K562 (cell line): ENCODE results near the gene P2RX1. TPM values are rescaled to one million over a fixed set of nuclear protein-coding genes. Genes with fewer than 3 reads are reported as not detected.

ENCODE experiments used
- ATAC-seq: fragments of 200-7000 bp; cut with Tn5 transposase; 3 replicates; pipeline ENCODE4 v1.9.1; 2020; ENCODE audit warnings: moderate library complexity
- BruUV-seq: library from RNA; stranded (reverse); fragments of 400-500 nt; replicated peaks from 2 replicates; lab custom pipeline; 2021; lab: Mats Ljungman, UMichigan
- CTCF ChIA-PET: fragments of 300-600 bp; formaldehyde crosslinking; extraction: SDS; loops from one replicate; lab custom pipeline; 2021; ENCODE audit warnings: low intra/inter-chr PET ratio; lab: Yijun Ruan, JAX
- POLR2A ChIA-PET: fragments of 300-600, 350-650 bp; sonication (Branson Sonifier 250); formaldehyde crosslinking; extraction: SDS; loops from one replicate; lab custom pipeline; 2021; ENCODE audit warnings: antibody characterized with exemption, inconsistent platforms; lab: Yijun Ruan, JAX
- DNase-seq, 4 experiments: peaks; one replicate each; pipeline versions ENCODE4 v3.0.0 to v3.0.0-alpha.2; 2011 to 2018; ENCODE audit warnings: low spot score in 3 of 4, mixed read lengths in 3 of 4; ENCODE audit errors: extremely low read depth in 1 of 4
- FAIRE-seq: peaks from 2 replicates; lab custom pipeline; 2011; peaks lifted over from hg19 to GRCh38; lab: Jason Lieb, UNC
- H2AFZ ChIP-seq: 2 replicates; pipeline ENCODE4 v1.6.0; 2011; ENCODE audit warnings: low read depth, low read length, control low read depth, inconsistent platforms
- H3K27ac ChIP-seq: fragments of 200-600 bp; 3 replicates; pipeline ENCODE4 v1.8.0; 2011; ENCODE audit warnings: low read depth, mild to moderate bottlenecking, control low read depth, inconsistent platforms, low read length, moderate library complexity, mixed read lengths; ENCODE audit errors: extremely low read depth
- H3K27me3 ChIP-seq, 2 experiments: fragments of 300-600 bp in 1 of 2; 2 replicates in 1 of 2; 3 replicates in 1 of 2; pipeline versions ENCODE4 v1.6.0 to v1.8.0; 2011; ENCODE audit warnings: inconsistent platforms in 2 of 2, low read length in 2 of 2, mild to moderate bottlenecking in 1 of 2, mixed read lengths in 1 of 2, moderate library complexity in 1 of 2; ENCODE audit not compliant: control insufficient read depth in 2 of 2, insufficient read depth in 2 of 2
- H3K36me3 ChIP-seq: fragments of 300-600 bp; 3 replicates; pipeline ENCODE4 v1.8.0; 2011; ENCODE audit warnings: mild to moderate bottlenecking, low read length, inconsistent platforms; ENCODE audit not compliant: control insufficient read depth, insufficient read depth
- H3K4me1 ChIP-seq, 2 experiments: fragments of 200-600 bp in 1 of 2; replicated peaks in 1 of 2; 2 replicates in 1 of 2; 3 replicates in 1 of 2; pipeline versions ENCODE4 v1.5.1 to v1.8.0; 2011; ENCODE audit warnings: inconsistent platforms in 2 of 2, low read length in 2 of 2, mild to moderate bottlenecking in 1 of 2, mixed read lengths in 1 of 2, moderate library complexity in 1 of 2; ENCODE audit not compliant: control insufficient read depth in 2 of 2, insufficient read depth in 2 of 2
- H3K4me2 ChIP-seq: 2 replicates; pipeline ENCODE4 v1.6.1; 2011; ENCODE audit warnings: low read length, control low read depth, inconsistent platforms, mixed read lengths; ENCODE audit not compliant: insufficient read depth
- H3K4me3 ChIP-seq: fragments of 200-600 bp; sonication (generic), shearing (Covaris generic); 2 replicates; pipeline ENCODE4 v1.5.1; 2016; ENCODE audit warnings: control low read depth, inconsistent platforms
- H3K79me2 ChIP-seq: fragments of 200-600 bp; 3 replicates; pipeline ENCODE4 v1.8.0; 2011; ENCODE audit warnings: low read length, inconsistent platforms; ENCODE audit not compliant: control insufficient read depth, insufficient read depth
- H3K9ac ChIP-seq, 2 experiments: 2 replicates each; pipeline versions ENCODE4 v1.6.0 to v1.6.1; 2011; ENCODE audit warnings: low read depth in 2 of 2, low read length in 2 of 2, control low read depth in 1 of 2, inconsistent platforms in 1 of 2, mild to moderate bottlenecking in 1 of 2, mixed read lengths in 1 of 2; ENCODE audit not compliant: insufficient read depth in 1 of 2
- H3K9me1 ChIP-seq: one replicate; pipeline ENCODE4 v1.6.0; 2011; ENCODE audit warnings: inconsistent platforms, mild to moderate bottlenecking, low read length, moderate library complexity; ENCODE audit not compliant: control insufficient read depth, insufficient read depth
- H3K9me3 ChIP-seq: replicated peaks from 2 replicates; pipeline ENCODE4 v1.5.1; 2011; ENCODE audit warnings: low read depth, low read length, inconsistent platforms; ENCODE audit not compliant: control insufficient read depth, insufficient read depth
- H4K20me1 ChIP-seq: replicated peaks from 2 replicates; pipeline ENCODE4 v1.6.1; 2011; ENCODE audit warnings: low read length, inconsistent platforms, mixed read lengths; ENCODE audit not compliant: control insufficient read depth, insufficient read depth
- EWSR1 ChIP-seq: fragments of 450-650 bp; IDR thresholded peaks from 2 replicates; pipeline ENCODE4 v1.6.1; 2018; ENCODE audit warnings: borderline replicate concordance, mild to moderate bottlenecking, low read depth, moderate library complexity; ENCODE audit not compliant: partially characterized antibody
- MED1 ChIP-seq: sonication (generic); formaldehyde crosslinking; IDR thresholded peaks from 2 replicates; pipeline ENCODE4 v1.8.1; 2023; ENCODE audit warnings: missing genetic modification reagents, borderline replicate concordance
- POLR2H ChIP-seq: IDR thresholded peaks from 2 replicates; pipeline ENCODE4 v1.6.1; 2016; ENCODE audit warnings: missing genetic modification characterization, low read depth, mild to moderate bottlenecking, control low read depth, missing compliant biosample characterization, moderate library complexity
- RHOXF2B ChIP-seq: fragments of 250-450 bp; sonication (Bioruptor Pico); conservative IDR thresholded peaks from 2 replicates; pipeline ENCODE4 v1.5.1; 2021
- XRCC3 ChIP-seq: fragments of 450-650 bp; IDR thresholded peaks from 2 replicates; pipeline ENCODE4 v1.6.1; 2017; ENCODE audit warnings: mild to moderate bottlenecking, moderate library complexity
- ZNF354B ChIP-seq: fragments of 250-450 bp; sonication (Bioruptor Pico); IDR thresholded peaks from 2 replicates; pipeline ENCODE4 v1.4.0; 2020
- ZNF57 ChIP-seq: fragments of 450-650 bp; formaldehyde crosslinking; IDR thresholded peaks from 2 replicates; pipeline ENCODE4 v1.4.0; 2020; ENCODE audit warnings: mild to moderate bottlenecking, moderate library complexity
- ZNF586 ChIP-seq: fragments of 450-650 bp; formaldehyde crosslinking; conservative IDR thresholded peaks from 2 replicates; pipeline ENCODE4 v1.4.0; 2020; ENCODE audit warnings: mild to moderate bottlenecking, moderate library complexity
- ZNF830 ChIP-seq: fragments of 250-450 bp; sonication (Bioruptor Pico); IDR thresholded peaks from 2 replicates; pipeline ENCODE4 v1.5.0; 2021; ENCODE audit warnings: mild to moderate bottlenecking
- WGBS: fragments of 100-300 bp; shearing (Covaris generic); methylation state at CpG from one replicate; pipeline ENCODE4 v1.1.6; 2016; ENCODE audit warnings: low coverage, mixed read lengths; ENCODE audit not compliant: insufficient coverage; ENCODE audit errors: missing lambda C conversion rate; 5-methylcytosine and 5-hydroxymethylcytosine counted together
- in situ Hi-C: fragments of 300-500 bp; cut with MboI; formaldehyde crosslinking; loops from 4 replicates; pipeline ENCODE4 v1.15.0; 2018; ENCODE audit warnings: inconsistent platforms, mixed read lengths
- intact Hi-C: fragments of 100-400 bp; cut with micrococcal nuclease; formaldehyde crosslinking; loops from 2 replicates; pipeline ENCODE4 v1.14.2; 2022
- polyA plus RNA-seq, 8 experiments: library from polyadenylated mRNA; depleted of rRNA in 4 of 8; stranded (reverse) in 5 of 8; unstranded in 3 of 8; fragments of >200 nt; fragmentation: Nextera tagmentation in 2 of 8; fragmentation: Illumina TruSeq in 1 of 8; extraction: Ambion mirVana in 2 of 8; extraction: Trizol in 1 of 8; gene quantifications; 2 replicates each; pipeline versions ENCODE4 v1.2.1 to v1.2.3, GENCODE V29; 2011 to 2014; ENCODE audit warnings: inconsistent platforms in 1 of 8, missing spikeins in 1 of 8
- total RNA-seq, 7 experiments: library from RNA; depleted of rRNA in 6 of 7; stranded (reverse); fragments of >200 nt in 6 of 7; fragmentation: Illumina TruSeq in 2 of 7; extraction: Trizol in 2 of 7; gene quantifications; 2 replicates each; pipeline versions ENCODE4 v1.2.1 to v1.2.3, GENCODE V29; 2011 to 2021; ENCODE audit warnings: low replicate concordance in 1 of 7

Gene P2RX1
- total and polyA plus RNA-seq, 9 of the 15 experiments (the other 6 are each of a cell fraction or from before 2014, with no cell fraction given): 0.27 to 20.3 (median 10.3) TPM

- FAIRE-seq (no peak), ATAC-seq (no peak), DNase-seq (no peak)
- BruUV-seq: no TSS peak
- H3K9me3 ChIP-seq: no peaks in the 10 kb centered on the region
- no peaks in the 10 kb centered on the region for H3K27me3 ChIP-seq
- H3K9ac ChIP-seq: 0 out of 4 replicates have a peak overlapping the region, but pooled peaks of 1 of the 2 experiments have one; percentile 17
- H4K20me1 ChIP-seq: no peaks in the 10 kb centered on the region
- ChIA-PET CTCF (no interaction called here), POLR2A (interaction anchor here (0.6 kb wide), 1 partner anchor 255 kb away, joined by 3 read pairs; no protein-coding TSS in a partner anchor)
- no peak overlapping the region for H3K4me3 ChIP-seq
- H3K36me3 ChIP-seq: peaks cover 69% of the 10 kb centered on the region; the same call in 2 of the 3 replicates
- in situ Hi-C loops: no loop called here
- H3K79me2 ChIP-seq: no peaks in the 10 kb centered on the region
- TF ChIP-seq MED1 (CRISPR knock-in tag): no peak
- no peak for TF ChIP-seq POLR2H (tag)
- no peak for TF ChIP-seq XRCC3
- TF ChIP-seq ZNF830 (CRISPR knock-in tag): no peak
- TF ChIP-seq ZNF57 (CRISPR knock-in tag): no peak
- TF ChIP-seq ZNF354B (CRISPR knock-in tag): no peak
- TF ChIP-seq ZNF586 (CRISPR knock-in tag): no peak
- TF ChIP-seq RHOXF2B (CRISPR knock-in tag): no peak
- TF ChIP-seq EWSR1: no peak
- H3K4me2 ChIP-seq: no peak overlapping the region
- H3K9me1 ChIP-seq: no peaks in the 10 kb centered on the region
- no peak overlapping the region for H3K27ac ChIP-seq
- no peak overlapping the region for H2AFZ ChIP-seq
- intact Hi-C loops: no loop called here
- 83% methylated on average over 4 of the region's 5 CpGs for WGBS
- H3K4me1 ChIP-seq: peaks cover 2 to 36% of the 10 kb centered on the region in 2 experiments; a peak in 3 of 5 replicates
Observed at GRCh38 chr17:3946711-3947235, 30.5 kb upstream of the P2RX1 start.
